GM12878 (cell line): ENCODE measurements around the gene PRKCB. TPM values are rescaled to one million over a fixed set of nuclear protein-coding genes. Genes with fewer than 3 reads are reported as not detected.

ENCODE experiments used
- ATAC-seq: fragments of 200-7000 bp; cut with Tn5 transposase; 3 replicates; pipeline ENCODE4 v1.9.1; 2020; ENCODE audit warnings: mild to moderate bottlenecking, moderate library complexity
- BruUV-seq: library from RNA; stranded (reverse); fragments of 400-500 nt; replicated peaks from 2 replicates; lab custom pipeline; 2021; lab: Mats Ljungman, UMichigan
- CTCF ChIA-PET: fragments of 300-600 bp; sonication (Branson Sonifier 250); formaldehyde crosslinking; extraction: SDS; loops from one replicate; lab custom pipeline; 2021; ENCODE audit warnings: inconsistent platforms; lab: Yijun Ruan, JAX
- POLR2A ChIA-PET: fragments of 350-600 bp; formaldehyde crosslinking; extraction: SDS; loops from one replicate; lab custom pipeline; 2021; ENCODE audit warnings: inconsistent platforms; lab: Charles Lee
- RAD21 ChIA-PET: fragments of 300-600 bp; sonication (Branson Sonifier 250); formaldehyde crosslinking; loops from one replicate; lab custom pipeline; 2023; ENCODE audit warnings: antibody characterized with exemption; ENCODE audit not compliant: unreplicated experiment; lab: Charles Lee
- SMC1A ChIA-PET: fragments of 300-600 bp; sonication (Branson Sonifier 250); formaldehyde crosslinking; loops from one replicate; lab custom pipeline; 2023; ENCODE audit not compliant: unreplicated experiment, uncharacterized antibody; lab: Charles Lee
- DNase-seq: peaks from one replicate; pipeline ENCODE4 v3.0.0-alpha.2; 2011; ENCODE audit warnings: low read depth, low spot score
- FAIRE-seq: peaks from 3 replicates; lab custom pipeline; 2011; peaks lifted over from hg19 to GRCh38; lab: Jason Lieb, UNC
- H2AFZ ChIP-seq: 2 replicates; pipeline ENCODE4 v1.6.0; 2011; ENCODE audit warnings: low read depth, low read length, control low read depth; ENCODE audit not compliant: control insufficient read depth
- H3K27ac ChIP-seq: 2 replicates; pipeline ENCODE4 v1.5.1; 2011; ENCODE audit warnings: control low read depth; ENCODE audit not compliant: control insufficient read depth, insufficient read depth
- H3K27me3 ChIP-seq, 2 experiments: replicated peaks in 1 of 2; 2 replicates each; pipeline versions ENCODE4 v1.6.0 to v1.6.1; 2011; ENCODE audit warnings: low read length in 1 of 2; ENCODE audit not compliant: control insufficient read depth in 2 of 2, insufficient read depth in 2 of 2
- H3K36me3 ChIP-seq, 2 experiments: 2 replicates each; pipeline ENCODE4 v1.5.1; 2011; ENCODE audit warnings: low read length in 1 of 2; ENCODE audit not compliant: control insufficient read depth in 2 of 2, insufficient read depth in 2 of 2
- H3K4me1 ChIP-seq: 2 replicates; pipeline ENCODE4 v1.6.1; 2011; ENCODE audit warnings: mild to moderate bottlenecking, low read length, moderate library complexity, mixed read lengths; ENCODE audit not compliant: control insufficient read depth, insufficient read depth
- H3K4me2 ChIP-seq: 2 replicates; pipeline ENCODE4 v1.6.0; 2011; ENCODE audit warnings: control low read depth; ENCODE audit not compliant: control insufficient read depth, insufficient read depth
- H3K4me3 ChIP-seq: fragments of 200-600 bp; sonication (generic); 2 replicates; pipeline ENCODE4 v1.5.1; 2016
- H3K79me2 ChIP-seq: 2 replicates; pipeline ENCODE4 v1.6.0; 2011; ENCODE audit warnings: low read length; ENCODE audit not compliant: control insufficient read depth, insufficient read depth
- H3K9ac ChIP-seq: 2 replicates; pipeline ENCODE4 v1.8.0; 2011; ENCODE audit warnings: low read length, control low read depth, mixed read lengths; ENCODE audit not compliant: control insufficient read depth, insufficient read depth
- H3K9me3 ChIP-seq: replicated peaks from 3 replicates; pipeline ENCODE4 v1.5.1; 2011; ENCODE audit warnings: mild to moderate bottlenecking, low read length; ENCODE audit not compliant: control insufficient read depth, insufficient read depth
- H4K20me1 ChIP-seq: 2 replicates; pipeline ENCODE4 v1.6.0; 2011; ENCODE audit not compliant: control insufficient read depth, insufficient read depth
- NR2C2 ChIP-seq: IDR thresholded peaks from 2 replicates; pipeline ENCODE4 v1.6.1; 2011; ENCODE audit warnings: borderline replicate concordance, low read depth; ENCODE audit not compliant: control insufficient read depth, insufficient read length
- POLR2AphosphoS2 ChIP-seq: IDR thresholded peaks from 2 replicates; pipeline ENCODE4 v1.6.1; 2011; ENCODE audit warnings: low read depth, mild to moderate bottlenecking, low read length, improper control_type of control experiment, moderate library complexity
- ZNF274 ChIP-seq: IDR thresholded peaks from one replicate; pipeline ENCODE4 v1.8.0; 2011; ENCODE audit not compliant: insufficient read length, insufficient read depth
- WGBS: methylation state at CpG from one replicate; pipeline ENCODE4 v1.1.6; 2016; ENCODE audit warnings: low lambda C conversion rate; ENCODE audit not compliant: insufficient replicate concordance, insufficient coverage; ENCODE audit errors: missing lambda C conversion rate; 5-methylcytosine and 5-hydroxymethylcytosine counted together
- in situ Hi-C: fragments of 300-500 bp; cut with MboI; formaldehyde crosslinking; loops from 9 replicates; pipeline ENCODE4 v1.14.3; 2018; ENCODE audit warnings: mixed read lengths
- intact Hi-C: fragments of 100-400 bp; cut with micrococcal nuclease; formaldehyde crosslinking; loops from one replicate; pipeline ENCODE4 v1.14.2; 2022; ENCODE audit not compliant: unreplicated experiment
- polyA plus RNA-seq, 11 experiments: library from polyadenylated mRNA; depleted of rRNA in 4 of 11; unstranded in 6 of 11; stranded (reverse) in 5 of 11; fragments of >200 nt; fragmentation: Nextera tagmentation in 4 of 11; fragmentation: Illumina TruSeq in 1 of 11; extraction: Ambion mirVana in 4 of 11; extraction: Trizol in 1 of 11; gene quantifications; 1 replicate in 1 of 11; 2 replicates in 10 of 11; pipeline versions ENCODE4 v1.2.1 to v1.2.3, GENCODE V29; 2011 to 2016; ENCODE audit warnings: inconsistent platforms in 2 of 11, missing spikeins in 2 of 11, low read depth in 1 of 11
- total RNA-seq, 4 experiments: library from RNA; depleted of rRNA in 3 of 4; stranded (reverse); fragments of >200 nt in 3 of 4; fragmentation: Illumina TruSeq in 1 of 4; extraction: Trizol in 1 of 4; gene quantifications; 2 replicates each; pipeline versions ENCODE4 v1.2.1 to v1.2.3, GENCODE V29; 2013 to 2021
- TF ChIP-seq, protein P1 (sequence below): fragments of 450-650 bp; IDR thresholded peaks from 2 replicates; pipeline ENCODE4 v1.6.1; 2016; ENCODE audit warnings: mild to moderate bottlenecking
- TF ChIP-seq, protein P2 (sequence below): IDR thresholded peaks from 2 replicates; pipeline ENCODE4 v1.6.1; 2012; ENCODE audit warnings: improper control_type of control experiment, low read depth, low read length; ENCODE audit not compliant: insufficient replicate concordance
- TF ChIP-seq, protein P3 (sequence below): IDR thresholded peaks from 2 replicates; pipeline ENCODE4 v1.6.1; 2011; ENCODE audit warnings: mild to moderate bottlenecking, low read depth, low read length, moderate library complexity; ENCODE audit not compliant: insufficient replicate concordance
- TF ChIP-seq, protein P4 (sequence below): fragments of 150-350 bp; IDR thresholded peaks from 2 replicates; pipeline ENCODE4 v1.6.1; 2016; ENCODE audit warnings: low read depth, low read length

PRKCB gene
- total and polyA plus RNA-seq, 10 of the 15 experiments (the other 5 are each of a cell fraction or from before 2014, with no cell fraction given) = 21.4 to 158 (median 97.3) TPM

DNA sequence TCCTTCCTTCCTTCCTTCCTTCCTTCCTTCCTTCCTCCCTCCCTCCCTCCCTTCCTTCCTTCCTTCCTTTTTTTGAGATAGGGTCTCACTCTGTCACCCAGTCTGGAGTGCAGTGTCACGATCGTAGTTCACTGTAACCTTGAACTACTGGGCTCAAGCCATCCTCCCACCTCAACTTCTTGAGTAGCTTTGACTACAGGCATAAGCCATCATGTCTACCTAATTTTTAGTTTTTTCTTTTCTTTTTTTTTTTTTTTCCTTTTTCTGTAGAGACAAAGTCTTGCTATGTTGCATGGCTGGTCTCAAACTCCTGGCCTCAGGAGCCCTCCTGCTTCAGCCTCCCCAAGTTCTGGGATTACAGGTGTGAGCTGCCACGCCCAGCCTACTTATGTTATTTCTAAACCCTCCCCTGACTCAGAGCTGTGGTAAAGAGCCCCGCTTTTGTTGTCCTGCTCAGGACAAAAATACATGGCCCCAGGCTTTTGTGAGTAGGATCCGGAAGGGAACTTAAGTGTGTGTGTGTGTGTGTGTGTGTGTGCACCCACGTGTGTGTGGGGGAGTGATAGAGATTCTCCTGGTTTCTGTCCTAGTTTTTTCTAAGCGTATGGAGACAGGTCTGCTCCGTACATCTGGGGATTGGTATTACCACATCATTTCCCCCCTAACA is 67.1 kb downstream of the PRKCB start:
- H3K4me3 ChIP-seq = no peak overlapping the region
- H3K79me2 ChIP-seq = peaks cover 51% of the 10 kb centered on the region
- ChIA-PET RAD21 (interaction anchor here (1.1 to 1.5 kb wide), 3 partner anchors 11 to 107 kb away, joined by 4 to 5 read pairs (median 4); no protein-coding TSS in a partner anchor), CTCF (interaction anchor here (0.6 to 1.6 kb wide), 6 partner anchors 9 to 107 kb away, joined by 3 to 6 read pairs (median 3); no protein-coding TSS in a partner anchor), SMC1A (interaction anchor here (0.7 to 2.7 kb wide), 11 partner anchors 11 to 107 kb away, joined by 3 to 13 read pairs (median 4); no protein-coding TSS in a partner anchor), POLR2A (no interaction called here)
- ATAC-seq (no peak), FAIRE-seq (no peak), DNase-seq (no peak)
- H2AFZ ChIP-seq = no peak overlapping the region
- H3K36me3 ChIP-seq = peaks cover 0 to 16% of the 10 kb centered on the region in 2 experiments; a peak in 1 of 4 replicates
- in situ Hi-C loops = no loop called here
- intact Hi-C loops = loop anchor here (5.0 kb wide), 1 partner anchor 101 kb away; no protein-coding TSS in a partner anchor
- H3K9ac ChIP-seq = no peak overlapping the region
- TF ChIP-seq ZNF274 (no peak), POLR2AphosphoS2 (no peak), NR2C2 (no peak)
- TF ChIP-seq, protein P1, sequence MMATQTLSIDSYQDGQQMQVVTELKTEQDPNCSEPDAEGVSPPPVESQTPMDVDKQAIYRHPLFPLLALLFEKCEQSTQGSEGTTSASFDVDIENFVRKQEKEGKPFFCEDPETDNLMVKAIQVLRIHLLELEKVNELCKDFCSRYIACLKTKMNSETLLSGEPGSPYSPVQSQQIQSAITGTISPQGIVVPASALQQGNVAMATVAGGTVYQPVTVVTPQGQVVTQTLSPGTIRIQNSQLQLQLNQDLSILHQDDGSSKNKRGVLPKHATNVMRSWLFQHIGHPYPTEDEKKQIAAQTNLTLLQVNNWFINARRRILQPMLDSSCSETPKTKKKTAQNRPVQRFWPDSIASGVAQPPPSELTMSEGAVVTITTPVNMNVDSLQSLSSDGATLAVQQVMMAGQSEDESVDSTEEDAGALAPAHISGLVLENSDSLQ = no peak
- TF ChIP-seq, protein P2, sequence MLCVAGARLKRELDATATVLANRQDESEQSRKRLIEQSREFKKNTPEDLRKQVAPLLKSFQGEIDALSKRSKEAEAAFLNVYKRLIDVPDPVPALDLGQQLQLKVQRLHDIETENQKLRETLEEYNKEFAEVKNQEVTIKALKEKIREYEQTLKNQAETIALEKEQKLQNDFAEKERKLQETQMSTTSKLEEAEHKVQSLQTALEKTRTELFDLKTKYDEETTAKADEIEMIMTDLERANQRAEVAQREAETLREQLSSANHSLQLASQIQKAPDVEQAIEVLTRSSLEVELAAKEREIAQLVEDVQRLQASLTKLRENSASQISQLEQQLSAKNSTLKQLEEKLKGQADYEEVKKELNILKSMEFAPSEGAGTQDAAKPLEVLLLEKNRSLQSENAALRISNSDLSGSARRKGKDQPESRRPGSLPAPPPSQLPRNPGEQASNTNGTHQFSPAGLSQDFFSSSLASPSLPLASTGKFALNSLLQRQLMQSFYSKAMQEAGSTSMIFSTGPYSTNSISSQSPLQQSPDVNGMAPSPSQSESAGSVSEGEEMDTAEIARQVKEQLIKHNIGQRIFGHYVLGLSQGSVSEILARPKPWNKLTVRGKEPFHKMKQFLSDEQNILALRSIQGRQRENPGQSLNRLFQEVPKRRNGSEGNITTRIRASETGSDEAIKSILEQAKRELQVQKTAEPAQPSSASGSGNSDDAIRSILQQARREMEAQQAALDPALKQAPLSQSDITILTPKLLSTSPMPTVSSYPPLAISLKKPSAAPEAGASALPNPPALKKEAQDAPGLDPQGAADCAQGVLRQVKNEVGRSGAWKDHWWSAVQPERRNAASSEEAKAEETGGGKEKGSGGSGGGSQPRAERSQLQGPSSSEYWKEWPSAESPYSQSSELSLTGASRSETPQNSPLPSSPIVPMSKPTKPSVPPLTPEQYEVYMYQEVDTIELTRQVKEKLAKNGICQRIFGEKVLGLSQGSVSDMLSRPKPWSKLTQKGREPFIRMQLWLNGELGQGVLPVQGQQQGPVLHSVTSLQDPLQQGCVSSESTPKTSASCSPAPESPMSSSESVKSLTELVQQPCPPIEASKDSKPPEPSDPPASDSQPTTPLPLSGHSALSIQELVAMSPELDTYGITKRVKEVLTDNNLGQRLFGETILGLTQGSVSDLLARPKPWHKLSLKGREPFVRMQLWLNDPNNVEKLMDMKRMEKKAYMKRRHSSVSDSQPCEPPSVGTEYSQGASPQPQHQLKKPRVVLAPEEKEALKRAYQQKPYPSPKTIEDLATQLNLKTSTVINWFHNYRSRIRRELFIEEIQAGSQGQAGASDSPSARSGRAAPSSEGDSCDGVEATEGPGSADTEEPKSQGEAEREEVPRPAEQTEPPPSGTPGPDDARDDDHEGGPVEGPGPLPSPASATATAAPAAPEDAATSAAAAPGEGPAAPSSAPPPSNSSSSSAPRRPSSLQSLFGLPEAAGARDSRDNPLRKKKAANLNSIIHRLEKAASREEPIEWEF = no peak
- TF ChIP-seq, protein P3, sequence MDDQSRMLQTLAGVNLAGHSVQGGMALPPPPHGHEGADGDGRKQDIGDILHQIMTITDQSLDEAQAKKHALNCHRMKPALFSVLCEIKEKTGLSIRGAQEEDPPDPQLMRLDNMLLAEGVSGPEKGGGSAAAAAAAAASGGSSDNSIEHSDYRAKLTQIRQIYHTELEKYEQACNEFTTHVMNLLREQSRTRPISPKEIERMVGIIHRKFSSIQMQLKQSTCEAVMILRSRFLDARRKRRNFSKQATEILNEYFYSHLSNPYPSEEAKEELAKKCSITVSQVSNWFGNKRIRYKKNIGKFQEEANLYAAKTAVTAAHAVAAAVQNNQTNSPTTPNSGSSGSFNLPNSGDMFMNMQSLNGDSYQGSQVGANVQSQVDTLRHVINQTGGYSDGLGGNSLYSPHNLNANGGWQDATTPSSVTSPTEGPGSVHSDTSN = no peak
- TF ChIP-seq, protein P4, sequence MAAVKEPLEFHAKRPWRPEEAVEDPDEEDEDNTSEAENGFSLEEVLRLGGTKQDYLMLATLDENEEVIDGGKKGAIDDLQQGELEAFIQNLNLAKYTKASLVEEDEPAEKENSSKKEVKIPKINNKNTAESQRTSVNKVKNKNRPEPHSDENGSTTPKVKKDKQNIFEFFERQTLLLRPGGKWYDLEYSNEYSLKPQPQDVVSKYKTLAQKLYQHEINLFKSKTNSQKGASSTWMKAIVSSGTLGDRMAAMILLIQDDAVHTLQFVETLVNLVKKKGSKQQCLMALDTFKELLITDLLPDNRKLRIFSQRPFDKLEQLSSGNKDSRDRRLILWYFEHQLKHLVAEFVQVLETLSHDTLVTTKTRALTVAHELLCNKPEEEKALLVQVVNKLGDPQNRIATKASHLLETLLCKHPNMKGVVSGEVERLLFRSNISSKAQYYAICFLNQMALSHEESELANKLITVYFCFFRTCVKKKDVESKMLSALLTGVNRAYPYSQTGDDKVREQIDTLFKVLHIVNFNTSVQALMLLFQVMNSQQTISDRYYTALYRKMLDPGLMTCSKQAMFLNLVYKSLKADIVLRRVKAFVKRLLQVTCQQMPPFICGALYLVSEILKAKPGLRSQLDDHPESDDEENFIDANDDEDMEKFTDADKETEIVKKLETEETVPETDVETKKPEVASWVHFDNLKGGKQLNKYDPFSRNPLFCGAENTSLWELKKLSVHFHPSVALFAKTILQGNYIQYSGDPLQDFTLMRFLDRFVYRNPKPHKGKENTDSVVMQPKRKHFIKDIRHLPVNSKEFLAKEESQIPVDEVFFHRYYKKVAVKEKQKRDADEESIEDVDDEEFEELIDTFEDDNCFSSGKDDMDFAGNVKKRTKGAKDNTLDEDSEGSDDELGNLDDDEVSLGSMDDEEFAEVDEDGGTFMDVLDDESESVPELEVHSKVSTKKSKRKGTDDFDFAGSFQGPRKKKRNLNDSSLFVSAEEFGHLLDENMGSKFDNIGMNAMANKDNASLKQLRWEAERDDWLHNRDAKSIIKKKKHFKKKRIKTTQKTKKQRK = no peak
- H3K4me2 ChIP-seq = no peak overlapping the region
- H3K9me3 ChIP-seq = no peaks in the 10 kb centered on the region
- H3K4me1 ChIP-seq = no peaks in the 10 kb centered on the region
- no peaks in the 10 kb centered on the region for H3K27me3 ChIP-seq
- BruUV-seq = no TSS peak
- peaks cover 3% of the 10 kb centered on the region for H4K20me1 ChIP-seq
- no peak overlapping the region for H3K27ac ChIP-seq
- WGBS = 66% methylated on average over 8 of the region's 8 CpGs
